GM19193 (cell line): ENCODE measurements around the gene MAP2.

Source experiments
- POLR2A ChIP-seq: IDR thresholded peaks from 4 replicates; pipeline ENCODE4 v1.6.1; 2011; ENCODE audit not compliant: insufficient read depth, insufficient read length; ENCODE audit errors: extremely low read depth

Gene MAP2

DNA sequence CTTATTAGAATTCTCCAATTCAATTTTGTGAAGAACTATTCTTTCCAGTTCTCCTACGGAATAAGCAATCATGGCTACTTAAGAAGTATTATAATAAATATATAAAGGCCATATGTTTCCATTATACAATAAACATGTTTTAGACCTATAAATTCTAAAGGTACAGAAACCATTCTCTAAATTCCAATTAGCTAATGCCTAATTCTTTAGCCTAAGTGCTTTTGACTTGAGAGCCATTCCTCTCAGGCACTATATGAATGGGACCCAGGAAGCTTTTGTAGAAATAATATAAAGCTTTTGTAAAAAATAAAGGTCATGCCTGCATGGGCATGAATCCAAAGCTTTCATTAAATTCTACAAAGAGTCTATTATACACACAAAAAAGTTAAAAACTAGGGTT is 186.8 kb downstream of the MAP2 start:
- TF ChIP-seq POLR2A = no peak

DNA sequence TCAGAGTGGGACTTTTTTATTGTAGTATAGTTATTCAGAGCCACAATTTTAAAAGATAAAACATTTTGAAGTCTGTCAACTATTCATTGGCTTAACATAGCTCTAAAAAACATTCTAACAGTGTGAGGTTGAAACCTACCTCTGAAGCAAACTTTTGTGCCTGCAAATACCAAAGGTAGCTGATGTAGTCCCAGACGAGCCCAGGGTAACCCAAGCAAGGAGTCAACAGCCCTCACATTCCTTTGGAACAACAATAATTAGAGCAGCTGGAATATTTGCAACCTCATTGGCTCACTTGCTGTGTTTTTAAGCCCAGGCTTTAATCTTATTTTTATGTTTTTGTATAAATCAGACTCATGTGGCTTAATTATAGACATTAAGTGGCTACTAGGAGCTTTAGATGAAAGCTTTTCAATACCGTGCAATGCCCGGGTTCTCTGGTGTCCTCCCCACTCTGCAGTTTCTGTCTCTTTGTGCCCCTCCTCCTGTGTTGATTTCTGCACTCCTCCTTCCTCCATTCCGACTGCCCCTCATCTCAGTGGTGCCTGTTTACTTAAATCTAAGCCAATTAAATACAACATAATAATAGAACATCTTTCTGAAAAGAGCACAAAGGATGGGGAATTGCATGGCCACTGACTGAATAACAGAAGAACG is 189.9 kb downstream of the MAP2 start:
- no peak for TF ChIP-seq POLR2A

DNA sequence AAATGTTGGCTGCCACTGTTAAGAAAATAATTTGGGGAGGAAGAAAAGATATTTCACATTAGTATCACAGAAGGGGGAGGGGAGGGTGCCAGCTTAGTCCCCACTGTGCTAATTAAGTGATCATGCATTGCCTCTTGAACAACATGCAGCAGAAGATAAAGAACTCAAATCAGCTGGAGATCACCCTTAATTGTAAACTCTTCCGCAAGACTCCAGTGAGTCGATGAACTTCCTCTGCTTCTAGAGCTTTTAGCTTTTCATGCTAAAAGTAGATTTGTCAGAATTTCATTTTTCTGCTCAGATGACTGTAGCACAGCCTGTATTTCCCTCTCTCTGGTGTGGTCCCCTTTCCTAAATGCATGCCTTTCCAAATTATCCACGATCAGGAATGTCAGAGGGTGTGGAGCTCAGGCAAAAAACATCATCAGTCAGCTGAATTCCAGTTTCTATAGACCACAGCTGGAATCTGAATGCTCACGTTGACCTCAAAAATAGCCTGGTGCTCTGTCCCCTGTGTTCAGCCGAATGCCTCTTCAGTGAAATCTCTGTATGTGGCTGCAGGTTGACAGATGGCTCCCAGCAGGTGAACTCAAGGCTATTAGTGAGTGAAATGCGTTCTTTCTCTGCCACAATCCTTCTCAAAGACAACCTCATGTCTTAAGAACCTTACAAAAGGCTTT is 191.0 kb downstream of the MAP2 start:
- TF ChIP-seq POLR2A = no peak

DNA sequence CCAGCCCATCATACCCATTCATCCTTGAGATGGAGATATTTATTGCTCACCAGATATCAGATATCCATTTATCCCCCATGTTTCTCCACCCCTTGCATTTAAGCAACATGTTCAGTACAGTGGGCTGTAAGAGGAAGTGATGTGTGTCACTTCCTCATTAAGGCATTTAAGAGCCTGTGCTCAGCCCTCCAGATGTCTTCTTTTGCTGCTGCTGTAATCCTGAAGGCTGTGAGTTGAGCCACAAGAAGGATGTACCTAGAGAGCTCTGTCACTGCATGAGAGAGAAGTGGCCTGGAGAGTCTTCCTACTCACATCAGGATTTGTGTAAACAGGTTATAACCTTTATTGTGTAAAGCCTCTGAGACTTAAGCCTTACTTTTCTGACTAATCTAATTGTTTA is 195.9 kb downstream of the MAP2 start:
- no peak for TF ChIP-seq POLR2A

DNA sequence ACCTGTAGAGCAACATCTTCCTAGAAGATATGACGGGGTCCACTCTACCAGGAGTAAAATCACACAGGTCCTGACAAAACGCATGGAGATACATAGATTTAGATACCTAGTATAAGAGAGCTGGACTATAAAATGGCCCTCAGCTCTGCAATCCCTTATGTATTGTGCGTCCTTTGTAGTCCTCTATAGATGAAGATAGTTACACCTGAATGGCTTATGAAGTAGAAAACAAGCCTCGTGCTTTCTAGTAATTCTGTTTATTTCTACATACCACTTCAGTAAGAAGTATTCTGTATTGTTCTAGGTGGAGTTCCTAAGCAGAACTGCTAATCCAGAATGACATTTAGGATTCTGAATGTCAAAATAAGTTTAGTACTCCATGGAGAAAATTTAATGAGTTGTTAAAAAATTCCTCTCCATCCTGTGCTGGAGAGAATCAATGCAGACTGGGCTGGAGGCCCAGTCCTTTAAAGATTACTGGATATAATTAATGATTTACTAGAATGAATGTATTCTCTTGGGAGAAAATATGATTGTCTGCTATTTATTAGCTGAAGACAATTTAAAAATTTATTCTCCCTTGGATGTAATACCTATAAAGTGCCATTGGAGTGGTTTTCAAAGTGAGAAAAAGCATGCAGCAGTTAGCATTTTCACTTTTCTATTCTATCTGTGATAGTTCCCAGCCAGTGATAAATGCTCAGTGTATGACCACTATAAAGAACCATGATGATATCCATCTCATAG is 200.5 kb downstream of the MAP2 start:
- TF ChIP-seq POLR2A = no peak

DNA sequence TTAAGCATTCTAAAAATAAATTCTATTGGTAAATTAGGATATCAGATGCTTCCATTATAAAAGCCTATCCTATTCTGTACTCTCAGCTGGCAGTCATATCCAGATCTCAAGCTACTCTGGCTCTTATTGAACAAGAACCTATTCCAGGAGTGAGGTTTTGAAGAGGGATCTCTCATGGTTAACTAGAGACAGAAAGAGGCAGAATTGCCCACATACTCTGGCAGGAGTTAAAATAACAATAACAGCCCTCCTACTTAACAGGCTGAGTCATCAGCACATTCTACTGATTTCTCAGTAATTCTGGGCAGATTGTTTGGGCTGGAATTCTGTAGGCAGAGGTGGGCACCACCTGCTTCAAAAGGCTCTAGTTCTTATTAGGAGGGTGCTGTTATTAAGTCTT is 205.8 kb downstream of the MAP2 start:
- no peak for TF ChIP-seq POLR2A

DNA sequence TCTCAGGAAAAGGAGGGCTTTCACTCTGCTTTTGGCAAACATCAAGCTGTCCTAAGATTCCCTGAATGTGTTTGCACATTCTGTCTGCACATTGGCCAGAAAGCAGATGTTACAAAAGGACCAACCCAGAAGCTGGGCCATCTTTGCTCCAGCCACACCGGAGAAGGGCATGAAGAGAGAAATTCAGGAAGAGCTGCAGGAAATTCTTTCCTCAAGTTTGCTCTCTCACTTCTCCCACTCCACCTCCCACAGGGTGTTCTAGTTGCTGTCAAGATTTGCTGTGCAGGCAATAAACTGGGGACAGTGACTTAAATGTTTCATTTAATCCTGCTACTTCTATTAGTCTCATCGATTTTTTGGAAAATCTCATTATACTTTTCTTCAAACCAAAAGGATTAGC is 210.1 kb downstream of the MAP2 start:
- no peak for TF ChIP-seq POLR2A

DNA sequence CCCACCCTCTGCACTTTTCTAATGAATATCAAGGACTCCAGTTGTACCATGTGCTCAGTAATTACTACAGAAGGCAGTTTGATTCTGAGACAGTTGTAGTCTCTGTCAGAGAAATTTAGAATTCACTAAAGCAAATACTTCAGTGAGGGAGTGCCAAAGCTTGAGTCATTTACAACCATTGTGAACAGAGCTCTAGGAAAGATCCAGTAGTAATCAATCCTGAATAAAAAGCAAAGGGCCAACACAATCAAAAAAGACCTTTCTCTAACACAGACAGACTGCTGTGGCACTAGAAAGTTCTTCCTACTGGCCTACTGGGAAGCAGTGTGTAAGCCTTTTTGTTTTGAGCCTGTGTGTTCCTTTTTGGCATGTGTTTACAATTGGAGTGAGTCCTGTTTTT is 212.2 kb downstream of the MAP2 start:
- no peak for TF ChIP-seq POLR2A

DNA sequence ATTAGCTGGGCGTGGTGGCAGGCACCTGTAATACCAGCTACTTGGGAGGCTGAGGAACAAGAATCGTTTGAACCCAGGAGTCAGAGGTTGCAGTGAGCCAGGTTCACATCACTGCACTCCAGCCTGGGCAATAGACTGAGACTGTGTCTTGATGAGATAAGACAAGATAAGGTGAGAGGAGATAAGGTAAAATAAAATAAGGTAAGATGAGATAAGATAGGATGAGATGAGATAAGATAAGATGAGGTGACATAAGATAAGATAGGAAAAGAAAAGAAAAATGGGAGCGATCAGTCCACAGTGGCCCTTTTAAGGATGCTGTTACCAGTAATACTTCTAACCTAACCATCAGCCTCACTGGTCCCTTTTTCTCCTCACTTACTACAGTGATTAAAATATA is 213.4 kb downstream of the MAP2 start:
- no peak for TF ChIP-seq POLR2A

DNA sequence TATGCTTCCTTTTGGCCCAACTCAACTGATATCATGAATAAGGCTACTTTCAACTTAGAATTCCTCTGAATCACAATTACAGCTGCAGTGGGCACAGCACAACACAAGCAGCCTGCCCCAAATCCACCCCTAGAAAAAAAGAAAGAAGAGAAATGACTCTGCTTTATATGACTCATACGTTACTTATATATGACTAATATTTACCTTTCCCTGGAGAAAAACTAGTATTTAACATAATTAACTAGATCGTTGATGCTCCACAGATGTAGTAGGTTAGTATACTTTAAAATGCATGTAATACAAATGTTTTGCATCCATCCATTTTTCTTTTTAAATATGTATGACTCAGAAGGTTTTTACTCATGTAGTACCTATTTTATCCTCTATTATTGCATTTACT is 214.5 kb downstream of the MAP2 start:
- no peak for TF ChIP-seq POLR2A

DNA sequence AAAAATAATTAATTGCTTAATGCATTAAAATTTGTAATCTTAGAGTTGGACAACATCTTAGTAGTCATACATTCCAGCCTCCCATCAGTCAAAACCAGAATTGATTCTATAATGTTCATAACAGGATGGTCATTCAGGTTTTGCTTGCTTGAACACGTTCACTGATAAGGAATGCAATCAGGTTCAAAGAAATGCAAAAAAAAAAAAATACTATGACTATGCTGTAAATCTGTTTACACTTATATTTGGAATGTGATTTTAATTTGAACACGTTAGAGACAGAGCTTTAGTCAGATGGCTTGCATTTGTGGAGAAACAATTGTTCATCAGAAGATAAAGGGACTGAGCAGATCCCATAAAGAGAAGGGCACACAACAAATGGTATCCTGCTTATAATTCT is 216.5 kb downstream of the MAP2 start:
- TF ChIP-seq POLR2A = no peak

DNA sequence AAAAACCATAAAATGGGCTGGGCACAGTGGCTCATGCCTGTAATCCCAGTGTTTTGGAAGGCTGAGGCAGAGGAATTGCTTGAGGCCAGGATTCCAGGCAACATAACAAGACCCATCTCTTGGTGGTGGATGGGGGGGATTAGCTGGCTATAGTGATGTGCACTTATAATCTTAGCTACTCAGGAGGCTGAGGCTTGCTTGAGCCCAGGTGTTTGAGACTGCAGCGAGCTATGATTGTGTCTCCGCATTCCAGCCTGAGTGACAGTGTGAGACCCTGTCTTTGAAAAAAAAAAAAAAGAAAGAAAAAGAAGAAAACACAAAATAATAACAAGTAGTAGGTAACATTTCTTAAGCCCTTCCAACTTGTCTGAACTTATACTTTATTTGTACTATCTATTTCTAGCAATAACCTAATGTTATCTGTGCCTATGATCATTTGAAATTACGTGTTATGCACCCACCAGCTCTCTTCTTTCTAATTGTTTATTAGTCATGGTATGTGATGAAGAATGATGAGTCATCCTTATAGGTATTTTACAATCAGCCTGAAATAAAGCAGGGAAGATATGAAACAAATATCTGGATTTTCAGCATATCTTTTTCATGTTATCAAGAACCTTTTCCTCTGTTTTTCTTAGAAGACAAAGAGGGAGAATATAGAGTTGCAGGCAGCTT is 218.4 kb downstream of the MAP2 start:
- no peak for TF ChIP-seq POLR2A

DNA sequence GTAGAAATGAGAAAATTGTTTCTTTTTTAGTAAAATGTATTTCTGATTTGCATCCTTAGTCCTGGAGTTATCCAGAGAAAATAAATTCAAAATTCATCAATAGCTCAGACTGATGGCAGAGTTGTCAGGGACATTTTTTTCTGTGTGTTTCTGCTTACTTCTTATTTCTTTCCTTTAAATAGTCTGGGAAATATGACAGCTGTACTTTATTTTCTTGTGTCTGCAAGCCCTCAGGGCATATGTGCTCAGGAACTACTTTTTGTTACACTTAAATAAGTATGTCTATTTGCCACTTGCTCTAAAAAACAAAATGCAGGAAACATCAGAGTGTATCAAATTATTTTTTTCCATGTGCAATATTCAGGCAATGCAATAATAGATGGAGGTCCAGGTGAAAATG is 221.0 kb downstream of the MAP2 start:
- TF ChIP-seq POLR2A = no peak

DNA sequence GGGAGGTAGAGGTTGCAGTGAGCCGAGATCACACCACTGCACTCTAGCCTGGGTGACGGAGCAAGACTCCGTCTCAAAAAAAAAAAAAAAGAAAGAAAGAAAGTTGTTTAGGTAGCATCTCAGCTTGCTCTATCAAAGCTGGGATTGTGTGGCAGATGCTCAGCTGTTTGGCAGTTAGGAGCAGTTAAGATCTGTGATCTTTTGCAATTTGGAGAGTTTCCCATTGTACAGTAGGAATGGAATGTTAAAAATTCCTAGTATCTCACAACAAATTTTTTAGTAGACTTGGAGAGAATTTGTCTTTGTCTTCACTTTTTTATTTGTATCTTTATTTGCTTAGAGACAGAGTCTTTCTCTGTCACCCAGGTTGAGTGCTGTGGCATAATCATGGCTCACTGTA is 224.9 kb downstream of the MAP2 start:
- no peak for TF ChIP-seq POLR2A

DNA sequence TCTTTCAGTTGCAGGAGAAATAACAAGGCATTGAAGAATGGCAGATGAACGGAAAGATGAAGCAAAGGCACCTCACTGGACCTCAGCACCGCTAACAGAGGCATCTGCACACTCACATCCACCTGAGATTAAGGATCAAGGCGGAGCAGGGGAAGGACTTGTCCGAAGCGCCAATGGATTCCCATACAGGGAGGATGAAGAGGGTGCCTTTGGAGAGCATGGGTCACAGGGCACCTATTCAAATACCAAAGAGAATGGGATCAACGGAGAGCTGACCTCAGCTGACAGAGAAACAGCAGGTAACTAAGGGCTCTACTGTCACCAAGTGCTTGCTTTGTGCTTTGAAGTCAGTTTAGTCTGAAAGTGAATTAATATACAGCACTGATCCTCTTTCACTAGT is 229.3 kb downstream of the MAP2 start:
- no peak for TF ChIP-seq POLR2A
